Activated T-helper 2 cell treated with anti-CD3 and anti-CD28 coated beads, Interferon-gamma antibody, Interleukin-2, Interleukin-4, amounts not matched to agents 10 μg/mL and 5 μg/mL and 100 μg/mL, durations not matched to agents 14 hours and 24 hours and 36 hours (primary cell): ENCODE results near the gene FBXW4. TPM values are rescaled to one million over a fixed set of nuclear protein-coding genes. Genes with fewer than 3 reads are reported as not detected.

Source experiments
- DNase-seq: peaks from one replicate; pipeline ENCODE4 v3.0.0; 2021; ENCODE audit warnings: low spot score
- H3K27ac Mint-ChIP-seq: one replicate; pipeline ENCODE4 v1.8.0; 2021; ENCODE audit warnings: mixed read lengths
- H3K27me3 Mint-ChIP-seq: one replicate; pipeline ENCODE4 v1.8.0; 2021; ENCODE audit warnings: low read depth, mixed read lengths
- H3K36me3 Mint-ChIP-seq: one replicate; pipeline ENCODE4 v1.8.0; 2021; ENCODE audit warnings: low read depth, mixed read lengths
- H3K4me1 Mint-ChIP-seq: one replicate; pipeline ENCODE4 v1.8.0; 2021; ENCODE audit warnings: low read depth, mixed read lengths
- H3K4me3 Mint-ChIP-seq: one replicate; pipeline ENCODE4 v1.8.0; 2021; ENCODE audit warnings: low read depth, mild to moderate bottlenecking, moderate library complexity, mixed read lengths
- H3K9me3 Mint-ChIP-seq: one replicate; pipeline ENCODE4 v1.8.0; 2021; ENCODE audit warnings: mixed read lengths
- intact Hi-C: fragments of 100-400 bp; cut with micrococcal nuclease; formaldehyde crosslinking; loops from one replicate; pipeline ENCODE4 v1.15.1; 2023
- total RNA-seq: library from RNA; stranded (reverse); gene quantifications from 2 replicates; pipeline ENCODE4 v1.2.3, GENCODE V29; 2022

FBXW4 gene
- total RNA-seq, 1 donor from 2014 or later = 37.7 TPM

DNA sequence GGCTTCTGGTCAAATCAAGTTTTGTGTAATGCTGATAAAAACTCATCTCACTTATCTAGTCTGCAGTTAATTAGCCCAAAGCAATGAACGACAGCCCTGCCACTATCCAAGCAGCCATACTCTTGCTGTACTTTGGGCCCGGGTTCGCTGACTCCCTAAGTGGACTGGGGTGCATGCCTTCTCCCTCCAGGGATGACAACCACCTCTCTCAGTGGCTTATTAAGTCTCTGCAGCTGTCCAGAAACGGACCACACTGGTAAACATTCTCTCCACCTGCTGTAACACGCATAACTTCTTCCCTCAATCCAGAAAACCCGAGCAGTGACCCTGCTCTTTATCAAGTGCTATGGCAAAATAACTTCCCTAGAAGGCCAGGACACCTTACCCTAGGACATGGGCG, 3.9 kb downstream of the FBXW4 start:
- DNase-seq = no peak
- Mint-ChIP-seq H3K4me1 (peaks cover 22% of the 10 kb centered on the region), H3K9me3 (no peaks in the 10 kb centered on the region), H3K27me3 (no peaks in the 10 kb centered on the region), H3K36me3 (peaks cover 23% of the 10 kb centered on the region), H3K4me3 (no peak overlapping the region), H3K27ac (no peak overlapping the region)
- intact Hi-C loops = loop anchor here (5.0 to 10.0 kb wide), 2 partner anchors 91 to 424 kb away; partner anchors contain the start of gene NPM3

DNA sequence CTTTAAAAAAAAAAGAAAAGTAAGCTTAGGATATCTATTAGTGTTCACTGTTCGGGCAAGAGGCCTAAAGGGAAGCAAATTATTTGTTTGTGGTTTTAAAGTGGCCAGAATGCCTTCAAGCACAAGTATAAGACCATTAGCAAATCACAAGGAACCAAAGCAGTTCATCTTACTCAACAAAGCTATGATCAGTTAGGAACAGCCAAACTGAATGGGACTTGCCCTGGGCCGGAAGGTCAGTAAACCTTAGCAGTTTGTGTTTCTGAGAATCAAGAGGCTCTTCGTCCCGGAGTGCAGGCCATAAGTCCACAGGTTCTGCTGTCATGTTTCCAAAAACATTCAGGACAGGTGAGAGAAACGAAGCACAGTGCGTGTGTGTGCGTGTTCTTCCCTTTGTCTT, 4.5 kb downstream of the FBXW4 start:
- H3K27me3 Mint-ChIP-seq = no peaks in the 10 kb centered on the region
- H3K4me1 Mint-ChIP-seq = peaks cover 21% of the 10 kb centered on the region
- no peak for DNase-seq
- H3K4me3 Mint-ChIP-seq = no peak overlapping the region
- intact Hi-C loops = loop anchor here (5.0 to 10.0 kb wide), 2 partner anchors 92 to 424 kb away; partner anchors contain the start of gene NPM3
- peaks cover 27% of the 10 kb centered on the region for H3K36me3 Mint-ChIP-seq
- H3K9me3 Mint-ChIP-seq = no peaks in the 10 kb centered on the region
- no peak overlapping the region for H3K27ac Mint-ChIP-seq

DNA sequence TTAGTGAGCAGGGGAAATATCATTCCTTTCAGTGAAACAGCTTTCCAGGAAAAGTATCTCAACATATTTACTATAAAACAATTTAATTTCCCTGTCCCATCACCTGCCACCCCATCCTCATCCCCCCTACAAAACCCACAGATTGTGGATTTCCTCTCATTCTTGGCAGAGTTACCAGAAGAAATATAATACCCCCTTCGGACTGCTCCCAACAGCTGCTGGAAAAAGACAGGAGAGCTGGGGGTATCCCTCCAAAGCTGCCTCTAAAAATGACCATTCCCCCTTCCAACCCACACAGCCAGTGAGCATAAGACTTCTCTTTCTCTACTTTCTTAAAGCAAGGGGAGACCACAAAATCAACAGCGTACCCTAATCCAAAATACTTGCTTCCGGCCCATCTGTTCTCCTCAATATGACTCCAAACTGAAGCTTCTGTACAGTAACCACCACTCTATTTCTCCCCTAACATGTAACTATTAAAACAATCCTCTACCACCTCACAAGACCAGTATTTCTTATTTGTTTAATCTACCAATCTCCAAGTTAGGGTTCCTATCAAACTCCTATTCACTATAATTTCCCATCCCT, 7.8 kb downstream of the FBXW4 start:
- H3K36me3 Mint-ChIP-seq = peaks cover 27% of the 10 kb centered on the region
- no peak overlapping the region for H3K4me3 Mint-ChIP-seq
- H3K27me3 Mint-ChIP-seq = no peaks in the 10 kb centered on the region
- H3K9me3 Mint-ChIP-seq = no peaks in the 10 kb centered on the region
- DNase-seq = no peak
- intact Hi-C loops = no loop called here
- no peak overlapping the region for H3K27ac Mint-ChIP-seq
- peaks cover 23% of the 10 kb centered on the region for H3K4me1 Mint-ChIP-seq

DNA sequence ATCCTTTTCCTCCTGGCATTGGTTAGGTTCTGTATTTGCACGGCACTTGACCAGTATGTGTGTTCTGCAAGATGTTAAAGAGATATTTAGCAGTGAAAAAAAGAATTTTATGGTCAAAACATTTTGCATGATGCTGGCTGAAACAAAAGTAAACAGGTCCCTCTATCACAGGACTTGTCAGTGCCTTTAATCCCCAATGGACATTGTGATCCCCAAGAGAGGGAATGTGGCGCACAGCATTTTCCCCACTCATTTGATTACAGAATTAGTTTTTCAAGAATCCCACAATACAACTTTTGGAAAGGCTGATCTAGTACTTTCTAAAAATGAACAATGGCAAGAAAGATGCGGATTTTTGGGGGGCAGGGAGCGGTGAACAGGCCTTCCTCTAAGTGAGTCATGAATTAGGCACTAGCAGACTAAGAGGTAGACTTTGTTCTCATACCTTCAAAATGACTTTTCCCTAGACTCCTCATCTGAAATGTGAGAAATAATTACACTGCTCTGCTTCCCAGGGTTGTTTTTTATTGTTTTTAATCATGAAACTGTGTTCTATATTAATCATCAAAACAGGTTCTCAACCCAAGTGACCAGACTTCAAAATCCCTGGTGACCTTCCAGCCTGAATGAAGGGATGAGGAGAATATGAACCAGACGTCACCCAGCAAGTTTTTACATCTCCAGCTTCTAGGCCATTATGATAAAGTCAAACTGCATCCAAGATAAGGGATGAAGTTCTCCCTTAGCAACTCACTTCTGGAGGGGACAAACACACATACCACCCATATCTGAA, 8.6 kb downstream of the FBXW4 start:
- Mint-ChIP-seq H3K4me3 (no peak overlapping the region), H3K9me3 (no peaks in the 10 kb centered on the region), H3K27ac (no peak overlapping the region), H3K36me3 (peaks cover 27% of the 10 kb centered on the region), H3K27me3 (no peaks in the 10 kb centered on the region), H3K4me1 (peaks cover 18% of the 10 kb centered on the region)
- intact Hi-C loops = no loop called here
- DNase-seq = no peak

DNA sequence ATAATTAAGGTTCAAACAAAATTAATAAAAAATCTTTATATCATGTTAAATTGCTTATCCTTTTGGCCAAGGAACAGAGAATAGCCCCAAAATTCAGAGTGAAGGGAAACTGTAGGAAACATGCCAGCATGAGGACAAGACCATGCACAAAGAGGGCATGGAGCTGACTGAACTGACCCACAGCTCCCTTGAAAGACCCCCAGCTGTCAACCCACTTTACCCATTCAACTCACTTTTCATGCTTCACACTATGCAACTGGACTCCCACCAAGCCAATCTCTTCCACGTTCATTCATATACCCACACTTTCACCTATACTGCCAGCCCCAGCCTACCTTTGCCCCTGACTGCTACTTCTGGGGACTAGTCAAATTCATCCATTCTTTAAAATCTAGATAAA, 10.2 kb downstream of the FBXW4 start:
- Mint-ChIP-seq H3K36me3 (peaks cover 25% of the 10 kb centered on the region), H3K4me3 (no peak overlapping the region), H3K27me3 (no peaks in the 10 kb centered on the region), H3K9me3 (no peaks in the 10 kb centered on the region), H3K27ac (no peak overlapping the region), H3K4me1 (peaks cover 17% of the 10 kb centered on the region)
- intact Hi-C loops = no loop called here
- no peak for DNase-seq

DNA sequence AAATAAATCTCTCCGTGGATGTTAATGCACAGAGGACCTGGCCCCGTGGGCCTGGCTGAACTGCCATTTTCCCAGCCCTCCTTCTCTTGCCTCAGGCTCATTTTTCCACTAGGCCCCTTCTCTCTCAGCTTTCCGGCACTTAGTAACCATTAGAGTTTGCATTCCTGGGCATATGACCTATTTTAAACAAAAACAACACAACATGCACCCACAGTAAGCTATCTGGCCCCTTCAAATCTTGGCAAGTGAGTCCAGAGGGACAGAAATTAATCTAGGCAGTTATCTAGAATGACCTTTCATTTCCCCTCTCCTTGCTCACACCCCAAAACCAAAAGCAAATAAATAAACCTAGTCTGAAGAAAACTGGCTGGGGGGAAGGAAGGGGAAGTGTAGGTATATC, 11.7 kb downstream of the FBXW4 start:
- Mint-ChIP-seq H3K9me3 (no peaks in the 10 kb centered on the region), H3K4me3 (no peak overlapping the region), H3K4me1 (peaks cover 17% of the 10 kb centered on the region), H3K27ac (no peak overlapping the region), H3K36me3 (peaks cover 23% of the 10 kb centered on the region), H3K27me3 (no peaks in the 10 kb centered on the region)
- no peak for DNase-seq
- intact Hi-C loops = no loop called here

DNA sequence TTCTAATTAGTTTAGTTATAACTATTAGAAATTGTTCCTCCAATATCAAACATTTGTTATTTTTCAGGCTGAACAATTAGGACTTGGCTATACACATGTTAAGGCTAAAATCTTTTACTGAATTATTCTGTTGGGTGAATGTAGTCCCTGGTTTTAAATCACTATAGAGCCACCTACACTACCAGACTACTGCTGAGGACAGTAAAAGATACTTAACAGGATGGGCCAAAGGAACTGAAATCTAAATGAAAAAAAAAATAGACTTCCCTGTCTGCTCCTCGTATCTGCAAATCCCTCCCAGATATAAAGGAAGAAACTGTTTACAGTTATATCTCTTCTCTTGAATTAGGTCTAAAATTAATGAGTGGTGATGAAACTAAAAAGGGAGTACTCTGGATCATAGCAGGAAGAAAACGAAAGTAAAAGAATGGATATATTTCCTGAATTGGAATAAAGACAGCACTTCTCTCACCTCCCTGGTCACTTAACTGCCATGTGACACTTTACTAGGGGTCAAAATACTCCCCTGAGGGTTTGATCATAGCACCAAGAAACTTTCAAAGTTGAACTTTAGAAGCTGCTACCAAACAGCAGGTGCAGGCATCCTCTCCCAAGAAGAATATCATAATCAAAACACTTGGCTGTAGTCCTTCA, 12.7 kb downstream of the FBXW4 start:
- no peaks in the 10 kb centered on the region for H3K27me3 Mint-ChIP-seq
- H3K9me3 Mint-ChIP-seq = no peaks in the 10 kb centered on the region
- peaks cover 13% of the 10 kb centered on the region for H3K4me1 Mint-ChIP-seq
- H3K4me3 Mint-ChIP-seq = no peak overlapping the region
- H3K36me3 Mint-ChIP-seq = peaks cover 15% of the 10 kb centered on the region
- intact Hi-C loops = no loop called here
- peak overlapping the region; percentile 26 for H3K27ac Mint-ChIP-seq
- no peak for DNase-seq

DNA sequence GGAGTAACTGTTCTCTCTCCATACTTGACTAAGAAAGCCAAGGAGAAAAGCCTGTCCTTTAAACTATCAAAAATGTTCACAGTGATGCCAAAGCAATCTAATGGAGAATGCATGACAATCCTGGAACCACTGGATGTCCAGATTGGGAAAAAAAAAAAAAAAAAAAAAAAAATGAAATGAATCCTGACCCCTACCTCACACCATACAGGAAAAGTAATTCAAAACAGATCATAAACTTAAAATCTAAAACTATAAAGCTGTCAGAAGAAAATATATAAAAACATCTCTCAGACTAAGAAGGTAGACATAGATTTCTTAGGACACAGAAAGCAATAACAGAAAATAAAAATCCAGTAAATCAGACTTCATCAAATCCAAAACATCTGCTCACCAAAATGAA, 18.4 kb downstream of the FBXW4 start:
- no peaks in the 10 kb centered on the region for H3K27me3 Mint-ChIP-seq
- H3K36me3 Mint-ChIP-seq = peaks cover 46% of the 10 kb centered on the region
- no peak for DNase-seq
- H3K27ac Mint-ChIP-seq = no peak overlapping the region
- peaks cover 7% of the 10 kb centered on the region for H3K9me3 Mint-ChIP-seq
- no peaks in the 10 kb centered on the region for H3K4me1 Mint-ChIP-seq
- intact Hi-C loops = no loop called here
- no peak overlapping the region for H3K4me3 Mint-ChIP-seq

DNA sequence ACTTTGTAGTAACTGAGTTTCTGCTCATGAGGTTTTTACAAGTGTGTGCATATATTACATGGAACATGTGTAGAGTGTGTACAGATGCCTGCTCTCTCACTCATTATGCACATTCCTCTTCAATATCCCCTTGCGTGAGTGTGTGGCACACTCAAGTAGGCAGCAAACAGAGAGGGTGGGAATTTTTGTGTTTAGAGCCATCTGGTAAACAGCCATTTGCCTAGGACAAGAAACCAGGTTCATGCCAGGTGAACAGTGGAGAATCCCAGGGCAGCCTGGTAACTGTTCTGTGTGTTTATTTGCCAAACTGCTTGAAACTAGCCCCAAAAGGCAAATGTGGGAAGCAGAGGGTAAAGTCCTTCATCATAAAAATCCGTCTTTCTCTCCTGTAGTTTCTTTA, 19.9 kb downstream of the FBXW4 start:
- no peak overlapping the region for H3K4me3 Mint-ChIP-seq
- peaks cover 3% of the 10 kb centered on the region for H3K4me1 Mint-ChIP-seq
- no peak for DNase-seq
- no peaks in the 10 kb centered on the region for H3K27me3 Mint-ChIP-seq
- H3K27ac Mint-ChIP-seq = no peak overlapping the region
- peaks cover 7% of the 10 kb centered on the region for H3K9me3 Mint-ChIP-seq
- intact Hi-C loops = no loop called here
- peaks cover 58% of the 10 kb centered on the region for H3K36me3 Mint-ChIP-seq

DNA sequence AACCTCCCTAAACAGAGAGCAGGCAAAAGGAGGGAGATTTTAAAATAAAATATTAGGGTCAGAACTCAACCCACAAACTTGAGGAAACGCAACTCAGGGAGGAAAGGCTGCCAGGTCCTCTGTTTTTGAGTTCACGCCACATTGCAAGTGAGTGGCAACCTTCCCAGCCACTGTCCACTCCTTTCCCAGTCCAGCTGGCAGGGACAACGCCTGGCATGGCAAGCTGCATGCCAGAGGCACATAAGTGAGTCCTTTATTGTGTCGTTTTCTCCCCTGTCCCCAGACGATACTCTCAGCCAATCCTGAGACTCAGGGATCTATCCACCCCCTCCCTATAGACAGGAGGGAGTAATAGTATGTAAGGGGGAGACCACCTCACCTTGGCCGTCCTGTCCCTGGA, 22.4 kb downstream of the FBXW4 start:
- intact Hi-C loops = no loop called here
- peaks cover 75% of the 10 kb centered on the region for H3K36me3 Mint-ChIP-seq
- peaks cover 3% of the 10 kb centered on the region for H3K4me1 Mint-ChIP-seq
- peaks cover 7% of the 10 kb centered on the region for H3K9me3 Mint-ChIP-seq
- DNase-seq = no peak
- no peak overlapping the region for H3K27ac Mint-ChIP-seq
- H3K27me3 Mint-ChIP-seq = no peaks in the 10 kb centered on the region
- no peak overlapping the region for H3K4me3 Mint-ChIP-seq

DNA sequence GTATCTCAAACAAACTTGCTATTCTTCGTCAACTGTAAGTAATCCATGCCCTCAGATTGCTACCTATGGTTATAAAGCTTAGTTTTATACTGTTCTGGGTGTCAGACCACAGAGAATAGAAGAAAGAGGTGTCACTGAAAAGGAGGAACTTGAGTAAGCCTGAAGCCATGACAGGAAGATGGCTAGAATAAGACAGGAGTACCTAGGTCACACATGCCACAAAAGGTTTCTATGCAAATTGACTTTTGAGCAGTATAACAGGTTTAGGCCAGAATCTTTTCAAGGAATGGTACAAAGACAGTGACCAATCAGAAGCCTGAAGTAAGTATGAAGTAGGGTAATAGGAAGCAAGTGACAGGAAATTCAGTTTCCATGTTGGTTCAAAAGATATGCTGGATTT, 23.5 kb downstream of the FBXW4 start:
- Mint-ChIP-seq H3K4me3 (no peak overlapping the region), H3K36me3 (peaks cover 70% of the 10 kb centered on the region), H3K4me1 (peaks cover 3% of the 10 kb centered on the region), H3K27me3 (no peaks in the 10 kb centered on the region), H3K27ac (no peak overlapping the region), H3K9me3 (no peaks in the 10 kb centered on the region)
- intact Hi-C loops = no loop called here
- no peak for DNase-seq

DNA sequence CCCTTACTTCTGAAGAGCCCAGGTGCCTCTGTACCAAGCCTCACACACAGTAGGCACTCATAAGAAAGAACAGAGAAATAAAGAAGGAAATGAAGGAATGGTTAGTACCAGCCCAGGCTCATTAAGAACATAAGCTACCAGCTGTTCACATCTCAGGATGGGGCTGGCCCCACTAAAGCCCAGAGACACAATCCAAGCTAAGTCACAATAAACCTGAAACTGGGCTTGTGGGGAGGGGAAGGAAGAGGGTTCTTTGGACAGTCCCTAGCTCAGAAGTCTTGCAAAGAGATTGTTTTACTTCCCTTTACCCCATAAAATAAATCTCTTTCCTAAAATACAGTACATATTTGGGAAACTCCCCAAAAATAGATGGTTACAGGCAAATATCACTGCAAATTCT, 24.3 kb downstream of the FBXW4 start:
- intact Hi-C loops = no loop called here
- Mint-ChIP-seq H3K4me3 (no peak overlapping the region), H3K4me1 (peaks cover 3% of the 10 kb centered on the region), H3K9me3 (no peaks in the 10 kb centered on the region), H3K27me3 (no peaks in the 10 kb centered on the region), H3K27ac (peak overlapping the region; percentile 15), H3K36me3 (peaks cover 71% of the 10 kb centered on the region)
- no peak for DNase-seq

DNA sequence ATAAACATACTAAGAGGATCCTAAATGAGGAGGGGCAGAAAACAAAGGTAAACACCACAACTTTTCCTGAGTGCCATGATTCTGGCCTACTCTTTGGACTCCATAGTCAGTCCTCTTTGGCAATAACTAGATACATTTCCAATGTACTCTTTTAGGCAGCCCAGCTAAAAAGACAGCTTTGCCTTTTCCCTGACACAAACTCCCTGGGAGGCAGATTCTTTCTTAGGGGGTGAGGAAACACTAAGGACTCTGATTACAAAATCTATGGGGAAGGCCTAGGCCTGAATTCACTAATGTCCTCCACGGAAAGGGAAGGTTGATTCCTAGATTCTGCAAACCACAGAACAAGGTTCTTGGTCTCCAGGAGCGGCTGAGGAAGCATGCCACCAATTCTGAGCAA, 25.8 kb downstream of the FBXW4 start:
- H3K36me3 Mint-ChIP-seq = peaks cover 62% of the 10 kb centered on the region
- no peaks in the 10 kb centered on the region for H3K9me3 Mint-ChIP-seq
- no peak overlapping the region for H3K4me3 Mint-ChIP-seq
- no peak overlapping the region for H3K27ac Mint-ChIP-seq
- H3K4me1 Mint-ChIP-seq = peaks cover 3% of the 10 kb centered on the region
- no peaks in the 10 kb centered on the region for H3K27me3 Mint-ChIP-seq
- intact Hi-C loops = no loop called here
- DNase-seq = no peak
